Measurements from ENCODE around the gene GJA4. TPM values are rescaled to one million over a fixed set of nuclear protein-coding genes. Genes with fewer than 3 reads are reported as not detected.

GJA4 gene
- total and polyA plus RNA-seq, 2 donors (not counting 3 experiments of a cell fraction or from before 2014, with no cell fraction given): 22.1 to 175 TPM

GRCh38 chr1:34753163-34753562, 39.6 kb upstream of the GJA4 start:
- no peak overlapping the region for H3K27ac ChIP-seq (ENCODE audit: insufficient read depth, low read depth, low read length)
- dilution Hi-C loops (cut with MboI; ENCODE audit: extremely low pct_ligation_motif_present, low sequenced_read_pairs) (no loop called here), intact Hi-C loops (cut with micrococcal nuclease) (no loop called here)
- no peaks in the 10 kb centered on the region for H4K20me1 ChIP-seq (replicated peaks; ENCODE audit: control insufficient read depth, extremely low read depth, insufficient read depth, low read length)
- no peak overlapping the region for H3K9ac ChIP-seq (replicated peaks; ENCODE audit: extremely low read depth, insufficient read depth, low read length)
- TF ChIP-seq POLR2A (IDR thresholded peaks at IDR 0.05; ENCODE audit: low read depth, low read length) (no peak), JUN (IDR thresholded peaks at IDR 0.05; ENCODE audit: borderline replicate concordance, insufficient read depth, insufficient read length, low read depth) (no peak), FOS (IDR thresholded peaks at IDR 0.05; ENCODE audit: borderline replicate concordance, insufficient read depth, low read length) (no peak), POLR2AphosphoS5 (IDR thresholded peaks at IDR 0.05; ENCODE audit: insufficient read depth, low read depth, low read length) (no peak), CTCF (IDR thresholded peaks at IDR 0.05; ENCODE audit: extremely low read depth in 1 of 2, insufficient read depth in 1 of 2, low read depth in 1 of 2, low read length in 2 of 2) (no peak)
- BruUV-seq (replicated peaks): no TSS peak
- H3K36me3 ChIP-seq (ENCODE audit: control insufficient read depth in 2 of 2, extremely low read depth in 1 of 2, insufficient read depth in 2 of 2, low read length in 2 of 2): no peaks in the 10 kb centered on the region
- POLR2A ChIA-PET: no interaction called here
- H3K4me3 ChIP-seq (replicated peaks in 1 of 3; ENCODE audit: insufficient read depth in 1 of 3, low read depth in 1 of 3, low read length in 3 of 3): no peak overlapping the region
- H2AFZ ChIP-seq (ENCODE audit: low read depth, low read length): no peak overlapping the region
- no peaks in the 10 kb centered on the region for H3K4me1 ChIP-seq (ENCODE audit: control insufficient read depth, extremely low read depth, insufficient read depth, low read length)
- no peak overlapping the region for H3K4me2 ChIP-seq (ENCODE audit: insufficient read depth, low read length)
- no peaks in the 10 kb centered on the region for H3K9me1 ChIP-seq (replicated peaks; ENCODE audit: control insufficient read depth, extremely low read depth, insufficient read depth, low read length)
- H3K9me3 ChIP-seq (replicated peaks; ENCODE audit: control insufficient read depth, insufficient read depth, low read length): no peaks in the 10 kb centered on the region
- DNase-seq (ENCODE audit: low read depth, low spot score) (no peak), FAIRE-seq (no peak)
- CTCF ChIA-PET: interaction anchor here (1.4 kb wide), 1 partner anchor 8 kb away, joined by 3 read pairs; no protein-coding TSS in a partner anchor
- no peaks in the 10 kb centered on the region for H3K79me2 ChIP-seq (ENCODE audit: control insufficient read depth, insufficient read depth, low read length)
- no peaks in the 10 kb centered on the region for H3K27me3 ChIP-seq (ENCODE audit: control insufficient read depth in 2 of 2, insufficient read depth in 2 of 2, low read length in 2 of 2)

DNA sequence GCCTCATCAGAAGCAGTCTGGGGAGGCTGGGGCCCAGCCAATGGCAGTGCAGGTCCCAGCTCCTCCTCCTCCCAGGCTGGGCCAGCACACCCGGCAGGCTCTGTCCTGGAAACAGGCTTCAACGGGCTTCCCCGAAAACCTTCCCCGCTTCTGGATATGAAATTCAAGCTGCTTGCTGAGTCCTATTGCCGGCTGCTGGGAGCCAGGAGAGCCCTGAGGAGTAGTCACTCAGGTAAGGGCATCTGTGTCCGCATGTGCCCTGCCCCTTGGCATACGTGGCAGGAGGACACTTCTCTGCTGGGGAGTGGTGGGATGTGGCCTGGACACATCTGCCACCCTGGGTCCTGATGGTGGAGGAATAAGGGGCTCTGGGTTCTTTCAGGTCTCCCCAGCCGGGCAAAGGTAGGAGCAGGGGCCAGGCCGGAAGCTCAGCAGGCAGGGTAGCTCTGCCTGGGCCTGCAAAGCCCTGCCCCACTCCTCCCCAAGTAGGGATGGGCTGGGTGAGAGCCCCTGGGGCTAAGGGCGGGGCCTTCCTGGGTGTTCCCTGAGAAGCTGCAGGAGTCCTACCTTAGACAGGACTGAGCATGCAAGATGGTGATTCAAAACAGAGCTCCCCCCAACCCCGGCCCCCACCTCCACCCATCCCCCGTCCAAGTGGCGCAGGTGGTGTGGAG, 37.7 kb upstream of the GJA4 start, which contains the start of gene GJB5:
Gene GJB5, plus strand, starts transcription at position 84 of the 674 bp plus-strand sequence. CDS start 2,284 bp downstream, outside the sequence.
- no peak for TF ChIP-seq POLR2AphosphoS5 (IDR thresholded peaks at IDR 0.05; ENCODE audit: insufficient read depth, low read depth, low read length)
- TF ChIP-seq, protein P1, sequence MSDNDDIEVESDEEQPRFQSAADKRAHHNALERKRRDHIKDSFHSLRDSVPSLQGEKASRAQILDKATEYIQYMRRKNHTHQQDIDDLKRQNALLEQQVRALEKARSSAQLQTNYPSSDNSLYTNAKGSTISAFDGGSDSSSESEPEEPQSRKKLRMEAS (IDR thresholded peaks at IDR 0.05; ENCODE audit: insufficient read depth, insufficient read length): no peak
- TF ChIP-seq JUN (IDR thresholded peaks at IDR 0.05; ENCODE audit: borderline replicate concordance, insufficient read depth, insufficient read length, low read depth): no peak
- no peak for TF ChIP-seq EZH2 (IDR thresholded peaks at IDR 0.05; ENCODE audit: borderline replicate concordance, low read depth, low read length, severe bottlenecking)
- TF ChIP-seq MYC (IDR thresholded peaks at IDR 0.05; ENCODE audit: low read depth, low read length): no peak
- TF ChIP-seq POLR2A (IDR thresholded peaks at IDR 0.05; ENCODE audit: low read depth, low read length): no peak
- no peak for TF ChIP-seq CTCF (IDR thresholded peaks at IDR 0.05; ENCODE audit: extremely low read depth in 1 of 2, insufficient read depth in 1 of 2, low read depth in 1 of 2, low read length in 2 of 2)
- no peak for TF ChIP-seq GATA2 (IDR thresholded peaks at IDR 0.05; ENCODE audit: insufficient read depth, insufficient read length, low read depth, low read length)
- TF ChIP-seq FOS (IDR thresholded peaks at IDR 0.05; ENCODE audit: borderline replicate concordance, insufficient read depth, low read length): no peak
- Histone ChIP-seq H3K4me3 (replicated peaks in 1 of 3; ENCODE audit: insufficient read depth in 1 of 3, low read depth in 1 of 3, low read length in 3 of 3) (no peak within 1 kb of the TSS), H3K9ac (replicated peaks; ENCODE audit: extremely low read depth, insufficient read depth, low read length) (no peak within 1 kb of the TSS), H3K79me2 (ENCODE audit: control insufficient read depth, insufficient read depth, low read length) (no peaks in the 10 kb centered on the region), H2AFZ (ENCODE audit: low read depth, low read length) (no peak within 1 kb of the TSS), H3K9me1 (replicated peaks; ENCODE audit: control insufficient read depth, extremely low read depth, insufficient read depth, low read length) (no peaks in the 10 kb centered on the region), H3K36me3 (ENCODE audit: control insufficient read depth in 2 of 2, extremely low read depth in 1 of 2, insufficient read depth in 2 of 2, low read length in 2 of 2) (no peaks in the 10 kb centered on the region), H3K4me2 (ENCODE audit: insufficient read depth, low read length) (no peak within 1 kb of the TSS), H3K27me3 (ENCODE audit: control insufficient read depth in 2 of 2, insufficient read depth in 2 of 2, low read length in 2 of 2) (no peaks in the 10 kb centered on the region), H4K20me1 (replicated peaks; ENCODE audit: control insufficient read depth, extremely low read depth, insufficient read depth, low read length) (no peaks in the 10 kb centered on the region), H3K27ac (ENCODE audit: insufficient read depth, low read depth, low read length) (no peak within 1 kb of the TSS), H3K9me3 (replicated peaks; ENCODE audit: control insufficient read depth, insufficient read depth, low read length) (no peaks in the 10 kb centered on the region), H3K4me1 (ENCODE audit: control insufficient read depth, extremely low read depth, insufficient read depth, low read length) (no peaks in the 10 kb centered on the region)
- dilution Hi-C loops (cut with MboI; ENCODE audit: extremely low pct_ligation_motif_present, low sequenced_read_pairs) (no loop called here), intact Hi-C loops (cut with micrococcal nuclease) (no loop called here)
- FAIRE-seq (no peak), DNase-seq (ENCODE audit: low read depth, low spot score) (no peak)
- POLR2A ChIA-PET: no interaction called here
- no TSS peak for BruUV-seq (replicated peaks)
- CTCF ChIA-PET: no interaction called here
